ENCODE data around the gene CAMSAP1.

Gene CAMSAP1

GRCh38 chr9:135804581-135805421 is 102.5 kb downstream of the CAMSAP1 start:
- Histone ChIP-seq H3K9me2 (ENCODE audit: low read depth, low read length) (no peaks in the 10 kb centered on the region), H3K9me3 (ENCODE audit: low read length) (no peaks in the 10 kb centered on the region), H3K27ac (ENCODE audit: low read depth, low read length, poor library complexity, severe bottlenecking) (no peak overlapping the region), H4K20me1 (ENCODE audit: insufficient read depth, low read length) (no peaks in the 10 kb centered on the region), H3F3A (ENCODE audit: insufficient read depth, low read length) (no peaks in the 10 kb centered on the region), H3K4me3 (ENCODE audit: low read depth, low read length, poor library complexity, severe bottlenecking) (no peak overlapping the region), H3K79me2 (ENCODE audit: insufficient read depth, low read length) (no peaks in the 10 kb centered on the region), H2AFZ (ENCODE audit: low read length) (no peak overlapping the region), H3K4me2 (ENCODE audit: low read length) (no peak overlapping the region), H3K27me3 (ENCODE audit: insufficient read depth, low read length) (no peaks in the 10 kb centered on the region; the same call in 1 of the 2 replicates), H3K9ac (ENCODE audit: low read length) (no peak overlapping the region), H3K36me3 (ENCODE audit: insufficient read depth, low read length) (peaks cover 5% of the 10 kb centered on the region; the same call in 1 of the 2 replicates), H3K4me1 (ENCODE audit: insufficient read depth, low read length, severe bottlenecking) (no peaks in the 10 kb centered on the region)
- TF ChIP-seq EZH2 (IDR thresholded peaks at IDR 0.05; ENCODE audit: borderline replicate concordance, low read length): no peak
- TF ChIP-seq, protein P1, sequence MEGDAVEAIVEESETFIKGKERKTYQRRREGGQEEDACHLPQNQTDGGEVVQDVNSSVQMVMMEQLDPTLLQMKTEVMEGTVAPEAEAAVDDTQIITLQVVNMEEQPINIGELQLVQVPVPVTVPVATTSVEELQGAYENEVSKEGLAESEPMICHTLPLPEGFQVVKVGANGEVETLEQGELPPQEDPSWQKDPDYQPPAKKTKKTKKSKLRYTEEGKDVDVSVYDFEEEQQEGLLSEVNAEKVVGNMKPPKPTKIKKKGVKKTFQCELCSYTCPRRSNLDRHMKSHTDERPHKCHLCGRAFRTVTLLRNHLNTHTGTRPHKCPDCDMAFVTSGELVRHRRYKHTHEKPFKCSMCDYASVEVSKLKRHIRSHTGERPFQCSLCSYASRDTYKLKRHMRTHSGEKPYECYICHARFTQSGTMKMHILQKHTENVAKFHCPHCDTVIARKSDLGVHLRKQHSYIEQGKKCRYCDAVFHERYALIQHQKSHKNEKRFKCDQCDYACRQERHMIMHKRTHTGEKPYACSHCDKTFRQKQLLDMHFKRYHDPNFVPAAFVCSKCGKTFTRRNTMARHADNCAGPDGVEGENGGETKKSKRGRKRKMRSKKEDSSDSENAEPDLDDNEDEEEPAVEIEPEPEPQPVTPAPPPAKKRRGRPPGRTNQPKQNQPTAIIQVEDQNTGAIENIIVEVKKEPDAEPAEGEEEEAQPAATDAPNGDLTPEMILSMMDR (IDR thresholded peaks at IDR 0.05; ENCODE audit: low read length): no peak

GRCh38 chr9:135803441-135803840 is 103.9 kb downstream of the CAMSAP1 start:
- H3K9ac ChIP-seq (ENCODE audit: low read length): no peak overlapping the region
- H3K9me2 ChIP-seq (ENCODE audit: low read depth, low read length): no peaks in the 10 kb centered on the region
- no peaks in the 10 kb centered on the region; the same call in 1 of the 2 replicates for H3K27me3 ChIP-seq (ENCODE audit: insufficient read depth, low read length)
- no peaks in the 10 kb centered on the region for H4K20me1 ChIP-seq (ENCODE audit: insufficient read depth, low read length)
- no peaks in the 10 kb centered on the region for H3K36me3 ChIP-seq (ENCODE audit: insufficient read depth, low read length)
- no peak overlapping the region for H3K4me2 ChIP-seq (ENCODE audit: low read length)
- no peaks in the 10 kb centered on the region for H3K79me2 ChIP-seq (ENCODE audit: insufficient read depth, low read length)
- H3K27ac ChIP-seq (ENCODE audit: low read depth, low read length, poor library complexity, severe bottlenecking): no peak overlapping the region
- TF ChIP-seq, protein P1 (IDR thresholded peaks at IDR 0.05; ENCODE audit: low read length): no peak
- TF ChIP-seq EZH2 (IDR thresholded peaks at IDR 0.05; ENCODE audit: borderline replicate concordance, low read length): no peak
- H3K4me3 ChIP-seq (ENCODE audit: low read depth, low read length, poor library complexity, severe bottlenecking): no peak overlapping the region
- H3K9me3 ChIP-seq (ENCODE audit: low read length): no peaks in the 10 kb centered on the region
- no peak overlapping the region for H2AFZ ChIP-seq (ENCODE audit: low read length)
- no peaks in the 10 kb centered on the region for H3F3A ChIP-seq (ENCODE audit: insufficient read depth, low read length)
- no peaks in the 10 kb centered on the region for H3K4me1 ChIP-seq (ENCODE audit: insufficient read depth, low read length, severe bottlenecking)

DNA sequence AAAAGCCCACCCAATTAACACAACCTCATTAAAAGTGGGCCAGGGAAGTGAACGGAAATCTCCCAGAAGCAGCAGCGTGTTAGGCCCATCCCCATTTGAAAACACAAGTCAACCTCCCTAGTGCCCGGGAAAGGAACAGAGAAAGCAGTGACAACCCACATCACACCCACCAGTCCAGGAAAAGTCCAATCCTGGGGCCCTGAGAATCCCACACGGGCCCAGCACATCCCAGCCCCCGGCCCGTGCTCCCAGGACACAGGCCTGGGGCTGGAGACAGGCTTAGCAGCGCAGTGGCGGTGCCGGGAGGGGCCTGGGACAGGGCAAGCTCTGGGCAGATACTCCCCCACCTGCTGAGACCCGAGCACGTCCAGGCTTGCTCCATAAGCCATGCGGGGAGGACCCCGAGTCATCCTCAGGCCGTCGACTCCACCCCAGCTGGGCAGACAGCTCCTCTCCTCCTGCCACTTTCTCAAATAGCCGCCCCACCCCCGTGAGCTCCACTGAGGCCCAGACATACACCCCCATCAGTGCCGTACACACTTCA is 104.4 kb downstream of the CAMSAP1 start:
- Histone ChIP-seq H3F3A (ENCODE audit: insufficient read depth, low read length) (no peaks in the 10 kb centered on the region), H3K27me3 (ENCODE audit: insufficient read depth, low read length) (no peaks in the 10 kb centered on the region; the same call in 1 of the 2 replicates), H3K9me3 (ENCODE audit: low read length) (no peaks in the 10 kb centered on the region), H3K27ac (ENCODE audit: low read depth, low read length, poor library complexity, severe bottlenecking) (no peak overlapping the region), H3K9me2 (ENCODE audit: low read depth, low read length) (no peaks in the 10 kb centered on the region), H3K4me1 (ENCODE audit: insufficient read depth, low read length, severe bottlenecking) (no peaks in the 10 kb centered on the region), H3K4me3 (ENCODE audit: low read depth, low read length, poor library complexity, severe bottlenecking) (no peak overlapping the region), H3K79me2 (ENCODE audit: insufficient read depth, low read length) (no peaks in the 10 kb centered on the region), H3K9ac (ENCODE audit: low read length) (no peak overlapping the region), H4K20me1 (ENCODE audit: insufficient read depth, low read length) (no peaks in the 10 kb centered on the region), H2AFZ (ENCODE audit: low read length) (no peak overlapping the region), H3K4me2 (ENCODE audit: low read length) (no peak overlapping the region), H3K36me3 (ENCODE audit: insufficient read depth, low read length) (no peaks in the 10 kb centered on the region)
- TF ChIP-seq, protein P1 (IDR thresholded peaks at IDR 0.05; ENCODE audit: low read length): no peak
